Parathyroid adenoma (tissue), 2 donors: ENCODE data around the gene PPP1R13B.

Source experiments
- H2AFZ ChIP-seq: fragments of 300-600 bp; sonication (generic); one replicate; pipeline ENCODE4 v1.7.0; 2017; ENCODE audit warnings: antibody characterized with exemption, mild to moderate bottlenecking
- H3K27ac ChIP-seq: fragments of 300-600 bp; sonication (generic); one replicate; pipeline ENCODE4 v1.7.0; 2017
- H3K27me3 ChIP-seq: fragments of 300-600 bp; sonication (generic); one replicate; pipeline ENCODE4 v1.7.0; 2017; ENCODE audit warnings: low read length; ENCODE audit not compliant: control insufficient read depth, insufficient read depth
- H3K36me3 ChIP-seq: fragments of 300-600 bp; sonication (generic); one replicate; pipeline ENCODE4 v1.7.0; 2017; ENCODE audit warnings: low read length; ENCODE audit not compliant: control insufficient read depth, insufficient read depth
- H3K4me1 ChIP-seq: fragments of 300-600 bp; sonication (generic); one replicate; pipeline ENCODE4 v1.7.0; 2017; ENCODE audit warnings: control low read depth
- H3K4me2 ChIP-seq: fragments of 300-600 bp; sonication (generic); one replicate; pipeline ENCODE4 v1.7.0; 2017; ENCODE audit warnings: low read length
- H3K4me3 ChIP-seq: fragments of 300-600 bp; sonication (generic); one replicate; pipeline ENCODE4 v1.7.0; 2017; ENCODE audit warnings: low read depth, low read length
- H3K79me2 ChIP-seq: fragments of 300-600 bp; sonication (generic); one replicate; pipeline ENCODE4 v1.7.0; 2017; ENCODE audit warnings: control low read depth
- H3K9ac ChIP-seq: fragments of 300-600 bp; sonication (generic); one replicate; pipeline ENCODE4 v1.7.0; 2017; ENCODE audit warnings: mild to moderate bottlenecking
- H3K9me3 ChIP-seq: fragments of 300-600 bp; sonication (generic); one replicate; pipeline ENCODE4 v1.7.0; 2017; ENCODE audit warnings: low read length; ENCODE audit not compliant: control insufficient read depth
- TF ChIP-seq, protein P1 (sequence below): fragments of 300-600 bp; sonication (generic); IDR thresholded peaks from one replicate; pipeline ENCODE4 v1.7.0; 2017; ENCODE audit warnings: antibody characterized with exemption, mild to moderate bottlenecking
- donor health status: primary hyperparathyroidism.

Gene PPP1R13B

DNA sequence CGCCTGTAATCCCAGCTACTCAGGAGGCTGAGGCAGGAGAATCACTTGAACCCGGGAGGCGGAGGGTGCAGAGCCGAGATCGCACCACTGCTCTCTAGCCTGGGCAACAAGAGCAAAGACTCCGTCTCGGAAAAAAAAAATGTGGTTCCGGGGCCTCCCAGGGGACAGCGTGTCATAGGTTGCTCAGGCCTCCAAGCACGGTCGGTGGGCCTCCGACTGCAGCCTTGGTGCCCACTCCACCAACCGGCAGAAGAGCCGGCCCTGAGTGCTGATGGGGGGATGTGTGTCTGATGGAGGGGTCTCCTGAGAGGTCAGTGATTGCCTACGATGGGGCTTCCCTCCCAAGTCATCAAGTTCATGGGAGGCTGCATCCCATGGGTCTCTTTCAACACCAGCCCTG is 115.9 kb downstream of the PPP1R13B start:
- Histone ChIP-seq H2AFZ (no peak overlapping the region), H3K9me3 (no peaks in the 10 kb centered on the region), H3K4me2 (no peak overlapping the region), H3K79me2 (no peaks in the 10 kb centered on the region), H3K27ac (no peak overlapping the region), H3K27me3 (no peaks in the 10 kb centered on the region), H3K4me1 (peaks cover 5% of the 10 kb centered on the region), H3K36me3 (no peaks in the 10 kb centered on the region), H3K9ac (no peak overlapping the region), H3K4me3 (no peak overlapping the region)
- TF ChIP-seq, protein P1, sequence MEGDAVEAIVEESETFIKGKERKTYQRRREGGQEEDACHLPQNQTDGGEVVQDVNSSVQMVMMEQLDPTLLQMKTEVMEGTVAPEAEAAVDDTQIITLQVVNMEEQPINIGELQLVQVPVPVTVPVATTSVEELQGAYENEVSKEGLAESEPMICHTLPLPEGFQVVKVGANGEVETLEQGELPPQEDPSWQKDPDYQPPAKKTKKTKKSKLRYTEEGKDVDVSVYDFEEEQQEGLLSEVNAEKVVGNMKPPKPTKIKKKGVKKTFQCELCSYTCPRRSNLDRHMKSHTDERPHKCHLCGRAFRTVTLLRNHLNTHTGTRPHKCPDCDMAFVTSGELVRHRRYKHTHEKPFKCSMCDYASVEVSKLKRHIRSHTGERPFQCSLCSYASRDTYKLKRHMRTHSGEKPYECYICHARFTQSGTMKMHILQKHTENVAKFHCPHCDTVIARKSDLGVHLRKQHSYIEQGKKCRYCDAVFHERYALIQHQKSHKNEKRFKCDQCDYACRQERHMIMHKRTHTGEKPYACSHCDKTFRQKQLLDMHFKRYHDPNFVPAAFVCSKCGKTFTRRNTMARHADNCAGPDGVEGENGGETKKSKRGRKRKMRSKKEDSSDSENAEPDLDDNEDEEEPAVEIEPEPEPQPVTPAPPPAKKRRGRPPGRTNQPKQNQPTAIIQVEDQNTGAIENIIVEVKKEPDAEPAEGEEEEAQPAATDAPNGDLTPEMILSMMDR: no peak

DNA sequence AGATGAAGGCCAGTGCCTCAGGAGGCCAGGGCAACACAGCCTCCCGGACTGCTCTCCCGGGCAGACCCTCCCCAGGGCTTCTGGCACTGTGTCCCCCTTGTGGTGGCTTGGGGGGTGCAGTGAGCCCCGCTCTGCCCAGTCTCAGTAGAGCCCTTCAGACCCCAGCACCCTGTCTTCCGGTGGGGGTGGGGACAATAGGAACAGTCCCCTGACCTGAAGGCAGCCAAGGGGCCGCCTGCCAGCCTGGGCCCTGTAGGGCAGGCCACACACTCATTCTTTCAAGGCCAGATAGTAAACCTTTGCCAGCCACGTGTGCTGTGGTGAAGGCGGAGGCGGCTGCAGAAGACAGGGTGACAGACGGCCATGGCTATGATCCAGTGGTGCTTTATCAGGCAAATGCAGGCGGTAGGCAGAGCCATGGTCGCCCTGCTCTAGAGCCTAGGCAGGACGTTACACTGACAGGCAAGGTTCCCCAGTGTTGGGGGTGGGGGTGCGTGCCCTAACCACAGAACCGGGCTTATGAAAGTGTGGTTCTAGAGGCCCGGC is 116.8 kb downstream of the PPP1R13B start:
- Histone ChIP-seq H3K9me3 (no peaks in the 10 kb centered on the region), H3K4me1 (peaks cover 5% of the 10 kb centered on the region), H3K4me3 (no peak overlapping the region), H3K9ac (no peak overlapping the region), H2AFZ (no peak overlapping the region), H3K36me3 (no peaks in the 10 kb centered on the region), H3K27ac (no peak overlapping the region), H3K27me3 (no peaks in the 10 kb centered on the region), H3K4me2 (no peak overlapping the region), H3K79me2 (no peaks in the 10 kb centered on the region)
- TF ChIP-seq, protein P1: no peak

DNA sequence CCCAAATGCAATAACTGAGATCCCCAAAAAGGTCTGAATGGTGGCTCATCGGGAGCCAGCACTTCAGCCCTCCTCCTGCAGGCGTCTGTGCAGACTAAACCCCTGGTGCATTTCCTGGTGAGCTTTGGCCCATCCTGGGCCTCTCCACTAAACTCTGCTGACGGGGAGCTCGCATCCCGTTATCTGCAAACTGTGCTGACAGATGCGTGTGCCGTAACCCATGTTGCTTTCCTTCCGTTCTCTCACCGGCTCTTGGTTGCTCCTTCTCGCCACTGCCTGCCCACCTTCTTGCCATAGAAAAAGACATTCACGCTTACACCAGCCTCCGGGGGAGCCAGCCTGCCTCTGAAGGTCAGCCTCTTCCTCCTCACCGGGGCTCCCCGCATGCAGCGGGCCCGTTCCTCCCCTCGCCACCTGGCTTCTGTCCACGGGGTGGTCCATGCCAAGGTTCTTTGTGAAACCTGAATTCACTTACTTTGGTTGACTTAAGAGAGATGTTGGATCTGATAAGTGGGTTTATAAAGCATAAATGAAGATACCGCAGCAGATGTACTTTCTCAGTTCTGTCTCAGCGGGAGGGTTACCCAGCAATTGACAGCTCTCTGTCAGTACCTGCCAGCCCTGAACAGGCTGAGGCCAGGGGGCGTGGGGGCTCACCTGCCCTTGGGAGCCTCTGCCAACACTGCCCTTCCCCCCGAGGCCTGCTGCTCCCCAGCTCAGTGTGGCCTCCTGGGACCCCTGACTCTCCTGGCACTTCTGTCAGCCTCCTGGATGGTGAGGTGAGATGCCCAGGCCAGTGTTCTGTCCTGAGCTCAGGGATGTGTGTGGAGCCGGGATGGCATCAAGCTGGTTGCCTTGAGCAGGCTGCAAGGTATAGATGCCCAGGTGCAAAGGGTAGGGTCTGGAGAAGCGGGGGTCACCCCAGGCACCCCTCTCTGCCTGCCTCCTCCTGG is 117.6 kb downstream of the PPP1R13B start:
- Histone ChIP-seq H3K27me3 (no peaks in the 10 kb centered on the region), H3K9me3 (no peaks in the 10 kb centered on the region), H3K9ac (no peak overlapping the region), H3K79me2 (no peaks in the 10 kb centered on the region), H2AFZ (no peak overlapping the region), H3K4me3 (no peak overlapping the region), H3K36me3 (no peaks in the 10 kb centered on the region), H3K27ac (no peak overlapping the region), H3K4me1 (peaks cover 5% of the 10 kb centered on the region), H3K4me2 (no peak overlapping the region)
- TF ChIP-seq, protein P1: no peak

DNA sequence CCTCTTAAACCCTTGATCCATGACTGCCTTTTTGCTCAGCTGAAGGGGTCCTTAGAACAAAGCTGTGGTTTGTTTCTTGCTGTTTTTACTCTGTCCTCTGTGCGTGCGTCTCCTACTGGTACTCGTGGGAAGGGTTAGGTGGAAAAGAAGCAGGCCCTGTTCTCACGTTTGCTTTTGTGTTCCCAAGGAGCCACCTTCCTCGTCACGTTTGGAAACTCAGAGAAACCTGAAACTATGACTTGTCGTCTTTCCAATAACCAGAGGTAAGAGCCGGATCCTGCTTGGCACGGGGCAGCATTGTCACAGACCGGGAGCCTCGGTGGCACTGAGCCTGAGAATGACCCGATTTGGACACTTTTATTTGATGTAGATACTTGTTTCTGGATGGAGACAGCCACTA is 118.7 kb downstream of the PPP1R13B start:
- no peaks in the 10 kb centered on the region for H3K79me2 ChIP-seq
- H3K4me2 ChIP-seq: no peak overlapping the region
- H3K27me3 ChIP-seq: no peaks in the 10 kb centered on the region
- no peak overlapping the region for H3K4me3 ChIP-seq
- H3K4me1 ChIP-seq: peaks cover 5% of the 10 kb centered on the region
- H3K36me3 ChIP-seq: no peaks in the 10 kb centered on the region
- TF ChIP-seq, protein P1: no peak
- H2AFZ ChIP-seq: no peak overlapping the region
- no peaks in the 10 kb centered on the region for H3K9me3 ChIP-seq
- H3K27ac ChIP-seq: no peak overlapping the region
- no peak overlapping the region for H3K9ac ChIP-seq
